Right lung (tissue), 5 donors: ENCODE measurements around the gene SORCS3. TPM values are rescaled to one million over a fixed set of nuclear protein-coding genes. Genes with fewer than 3 reads are reported as not detected.

Experiments
- DNase-seq, 2 donors: peaks; one replicate each; pipeline ENCODE4 v3.0.0-alpha.2; 2013
- polyA plus RNA-seq, 5 donors: library from polyadenylated mRNA; unstranded; fragments of 120-200 nt; gene quantifications; one replicate each; pipeline versions ENCODE4 v1.2.1 to v1.2.3, GENCODE V29; 2013; ENCODE audit warnings: inconsistent platforms in 1 of 5, low replicate concordance in 1 of 5; ENCODE audit not compliant: insufficient read length in 5 of 5, insufficient read depth in 1 of 5

The SORCS3 gene
- polyA plus RNA-seq, 5 donors = 0.03 to 0.12 (median 0.09) TPM

DNA sequence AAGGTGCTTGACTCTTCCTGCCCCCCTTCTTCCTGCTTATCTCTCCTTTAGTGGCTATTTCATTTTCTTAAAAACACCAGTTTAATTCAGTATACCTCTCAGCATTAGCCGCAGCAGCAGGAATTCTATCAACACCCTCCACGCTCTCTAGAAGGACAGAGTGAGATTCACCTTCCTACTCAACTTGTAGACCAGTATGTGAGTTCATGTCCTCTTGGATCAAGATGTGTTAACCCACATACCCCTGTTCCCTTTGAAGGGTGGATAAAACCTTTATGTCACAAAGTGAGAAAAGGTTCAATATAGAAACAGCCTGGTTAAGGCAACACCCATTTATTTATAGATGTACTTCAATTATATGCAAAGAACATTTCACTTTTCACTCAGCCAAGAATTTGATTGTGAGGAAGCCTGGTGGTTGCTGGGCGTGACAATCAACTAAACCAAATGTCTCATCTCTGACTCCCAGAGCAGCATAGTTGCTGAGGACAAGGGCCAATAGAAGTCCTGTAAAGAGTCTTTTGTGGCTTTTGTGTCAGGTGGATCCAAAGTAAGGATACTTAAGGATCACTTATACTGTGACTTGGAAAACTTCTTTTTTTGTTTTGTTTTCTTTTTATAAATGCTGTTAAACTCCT is 617.1 kb downstream of the SORCS3 start:
- no peak for DNase-seq

DNA sequence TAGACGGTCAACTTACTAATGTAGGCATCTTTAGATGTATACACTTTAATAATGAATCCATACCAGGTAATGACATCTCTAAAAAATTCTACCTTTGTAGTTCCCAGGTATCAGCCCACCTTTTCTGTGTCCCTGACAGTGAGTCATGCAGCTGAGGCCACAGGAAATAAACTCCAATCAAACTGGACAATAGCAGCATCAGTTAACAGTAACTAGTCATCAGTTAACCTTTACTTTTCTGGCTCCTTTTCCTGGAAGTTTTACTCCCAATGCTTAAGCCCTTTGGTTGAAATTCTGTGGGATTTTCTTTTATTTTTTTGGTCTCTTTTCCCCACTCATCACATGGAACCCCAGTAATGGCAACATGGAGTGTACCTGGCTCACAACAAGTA is 617.6 kb downstream of the SORCS3 start:
- no peak for DNase-seq

DNA sequence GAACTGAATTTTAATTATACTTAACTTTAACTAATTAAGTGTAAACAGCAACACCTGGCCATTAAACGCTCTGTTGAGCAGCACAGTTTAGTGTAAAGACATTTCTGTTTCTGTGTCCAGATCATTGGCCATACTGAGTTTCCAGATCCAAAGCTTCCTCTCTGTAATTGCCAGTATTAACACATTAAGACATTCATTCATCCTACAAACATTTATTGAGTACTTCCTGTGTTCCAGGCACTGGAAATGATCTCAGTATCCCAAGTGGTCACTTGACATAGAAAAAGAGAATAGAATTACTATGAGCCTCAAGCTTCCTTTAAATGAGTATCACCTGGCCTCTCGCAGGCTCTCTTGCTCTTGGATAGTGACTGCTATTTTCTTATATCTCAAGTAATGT is 618.1 kb downstream of the SORCS3 start:
- no peak for DNase-seq

DNA sequence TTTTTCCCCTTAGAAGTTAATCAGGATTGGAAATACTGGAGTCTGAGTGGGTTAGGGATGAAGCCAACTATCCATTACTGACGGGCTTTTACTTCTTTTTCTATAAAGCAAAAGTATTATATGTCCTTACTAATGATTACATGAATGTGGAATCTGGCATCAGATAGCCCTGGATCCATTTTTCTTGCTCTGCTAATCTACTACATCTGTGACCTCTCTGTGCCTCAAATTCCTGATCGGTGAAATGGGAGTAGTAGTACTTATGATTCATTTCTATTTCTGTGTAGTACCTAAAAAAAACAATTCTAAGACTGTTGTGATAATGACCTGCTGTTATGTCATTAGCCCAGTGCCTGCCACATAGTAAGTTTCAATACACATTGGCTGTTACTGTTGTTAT is 621.6 kb downstream of the SORCS3 start:
- no peak for DNase-seq

DNA sequence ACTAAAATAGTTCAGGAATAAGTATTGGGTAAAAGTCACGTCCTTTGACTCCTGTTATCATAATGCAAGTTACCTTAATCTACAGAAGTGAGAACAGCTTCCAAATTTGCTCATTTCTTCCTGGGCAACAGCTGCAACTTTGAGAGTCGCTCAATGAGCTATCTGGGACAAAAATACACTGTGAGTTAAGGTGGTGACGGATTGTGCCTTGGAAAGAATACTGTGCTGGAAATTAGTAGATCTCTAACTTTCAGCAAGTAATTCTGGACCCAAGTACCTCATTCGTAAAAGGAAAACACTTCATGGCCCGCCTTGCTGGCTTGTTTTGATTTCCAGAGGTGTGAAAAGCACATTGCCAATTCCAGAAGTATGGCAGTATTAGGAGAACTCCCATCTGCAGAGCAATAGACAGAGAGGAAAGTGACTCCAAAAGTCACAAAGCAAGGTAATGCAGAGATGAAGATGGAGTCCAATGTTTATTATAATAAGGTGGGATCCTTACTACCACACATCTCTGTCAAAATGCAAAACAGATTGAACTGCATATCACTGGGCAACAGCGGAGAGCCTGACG is 626.0 kb downstream of the SORCS3 start:
- no peak for DNase-seq

DNA sequence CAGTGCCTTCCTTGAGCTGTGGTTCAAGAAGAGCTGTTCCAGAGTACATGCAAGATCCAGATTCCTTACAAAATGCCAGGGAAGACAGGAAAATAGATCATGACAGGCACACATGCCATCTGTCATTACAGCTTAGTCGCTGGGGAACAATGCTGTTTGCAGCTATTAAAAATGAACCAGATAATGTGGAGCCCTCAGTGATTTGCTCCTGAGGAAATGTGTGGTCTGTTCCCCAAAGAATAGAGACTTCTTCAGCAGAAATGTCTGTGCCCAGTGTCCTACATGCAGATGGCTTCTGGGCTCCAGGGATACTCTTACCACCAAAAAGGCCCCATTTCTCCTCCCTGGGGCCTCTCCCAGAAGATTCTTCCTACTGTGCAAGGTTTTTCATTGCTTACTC is 627.9 kb downstream of the SORCS3 start:
- no peak for DNase-seq

- DNase-seq = no peak
These were observed 628.6 kb downstream of the SORCS3 start for GRCh38 chr10:105269689-105270088.

- no peak for DNase-seq
These were observed 633.5 kb downstream of the SORCS3 start for GRCh38 chr10:105274556-105275070.

GRCh38 chr10:105278439-105278838 is 637.3 kb downstream of the SORCS3 start:
- no peak for DNase-seq

- DNase-seq = no peak
These were observed 638.0 kb downstream of the SORCS3 start for GRCh38 chr10:105279101-105279500.

- DNase-seq = no peak
These were observed 639.8 kb downstream of the SORCS3 start for GRCh38 chr10:105280895-105281294.

- no peak for DNase-seq
These were observed 643.6 kb downstream of the SORCS3 start for GRCh38 chr10:105284476-105285215.

DNA sequence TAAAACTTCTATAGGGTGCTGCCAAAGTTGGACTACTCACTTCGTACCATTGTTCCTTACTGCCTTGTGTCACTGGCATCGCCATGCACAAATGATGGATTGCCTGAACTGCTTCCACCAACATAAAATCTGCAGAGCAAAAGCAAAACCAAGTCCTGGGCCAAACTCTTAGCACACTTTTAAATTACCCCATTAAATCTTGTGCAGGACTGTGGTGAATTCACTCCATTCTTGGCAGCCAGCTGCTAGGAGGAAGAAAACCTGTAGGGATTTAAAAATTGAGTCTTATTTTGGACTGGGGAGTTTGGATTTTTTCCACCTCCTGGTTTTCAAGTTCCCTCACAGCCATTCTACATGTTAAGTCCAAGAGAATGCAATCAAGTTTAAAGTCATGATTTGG is 646.9 kb downstream of the SORCS3 start:
- no peak for DNase-seq

GRCh38 chr10:105288613-105289012 is 647.5 kb downstream of the SORCS3 start:
- no peak for DNase-seq

DNA sequence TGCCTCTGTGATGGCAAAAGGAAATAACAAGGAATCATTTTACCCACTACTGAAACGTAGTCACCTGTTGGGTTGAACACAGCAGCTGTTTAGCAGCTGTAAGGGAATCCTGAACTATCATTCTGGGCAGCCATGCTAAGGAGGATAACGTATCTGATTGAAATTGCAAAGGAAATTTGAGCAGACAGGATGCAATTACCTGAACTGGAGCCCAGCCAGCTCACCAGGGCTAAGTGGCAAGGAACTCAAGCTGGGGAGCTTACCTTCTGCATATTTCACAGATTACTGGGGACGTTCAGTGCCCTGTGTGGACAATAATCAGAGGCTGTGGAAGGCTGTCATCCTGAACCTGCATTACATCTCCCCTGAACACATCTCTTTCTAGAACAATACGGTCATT is 650.5 kb downstream of the SORCS3 start:
- DNase-seq = no peak

DNA sequence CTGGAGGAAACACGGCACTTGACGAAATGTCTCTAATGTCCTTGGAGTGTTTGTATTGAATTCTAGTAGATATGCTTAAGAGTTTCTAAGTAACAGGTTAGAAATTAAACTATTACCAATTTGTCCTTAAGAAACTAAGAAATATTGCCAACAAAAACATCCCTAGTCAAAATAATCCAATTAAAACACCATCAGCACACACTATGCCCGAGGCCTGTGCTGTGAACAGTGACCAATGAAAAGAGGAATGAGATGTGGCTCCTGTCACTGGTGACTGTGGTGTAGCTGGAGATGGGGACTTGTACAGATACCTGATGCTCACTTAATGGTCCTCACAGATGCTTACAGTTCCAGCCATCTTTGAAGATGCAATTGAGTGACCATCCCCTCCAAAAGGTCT is 651.1 kb downstream of the SORCS3 start:
- no peak for DNase-seq
